Activated CD4-positive, alpha-beta T cell treated with anti-CD3 and anti-CD28 coated beads, Interleukin-2, amount 50 U/mL, for 1 hour (primary cell): ENCODE data around the gene NHEJ1.

Experiments used
- DNase-seq: peaks from one replicate; pipeline ENCODE4 v3.0.0-alpha.2; 2020

Gene NHEJ1

GRCh38 chr2:219165058-219165911 lies 4.7 kb upstream of the NHEJ1 start:
- no peak for DNase-seq

GRCh38 chr2:219163156-219163555 lies 2.5 kb upstream of the NHEJ1 start:
- no peak for DNase-seq

DNA sequence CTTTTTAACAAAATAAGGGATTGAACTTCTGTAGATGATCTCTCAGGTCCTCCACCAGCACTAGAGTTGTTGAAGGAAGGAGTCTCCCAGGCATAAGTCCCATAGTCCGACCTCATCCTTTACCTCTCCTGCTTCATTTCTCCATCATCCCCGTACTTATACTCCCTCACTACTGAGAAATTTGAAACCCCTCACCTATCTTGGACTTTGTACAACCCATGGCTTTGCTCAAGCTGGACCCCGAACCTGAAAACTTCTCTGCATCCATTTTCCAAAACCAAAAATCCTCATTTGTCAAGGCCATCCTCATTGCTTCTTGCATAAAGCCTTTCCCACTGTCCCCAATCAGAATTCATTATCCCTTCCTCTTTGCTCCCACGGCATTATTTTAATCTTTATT lies 482 bp upstream of the NHEJ1 start:
- no peak for DNase-seq

- DNase-seq: no peak
Observed at GRCh38 chr2:219159771-219160185, 837 bp downstream of the NHEJ1 start.

DNA sequence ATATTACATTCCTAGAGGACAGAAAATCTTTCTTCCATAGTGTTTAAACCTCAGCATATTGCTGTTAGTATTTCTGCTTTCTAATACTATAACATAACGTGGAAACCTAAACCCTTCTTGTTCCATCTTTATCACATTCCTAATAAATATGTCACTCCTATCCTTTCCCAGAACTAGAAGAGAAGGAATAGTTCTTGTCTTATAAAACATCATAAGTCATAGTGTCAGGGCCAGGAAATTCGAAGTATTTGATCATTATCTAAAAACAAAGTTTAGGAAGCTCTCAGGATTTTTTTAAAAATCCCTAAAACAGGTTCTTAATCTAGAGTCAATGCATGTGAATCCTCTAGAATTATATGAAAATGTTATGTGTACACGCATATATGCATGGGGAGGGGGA lies 2.0 kb downstream of the NHEJ1 start:
- no peak for DNase-seq

DNA sequence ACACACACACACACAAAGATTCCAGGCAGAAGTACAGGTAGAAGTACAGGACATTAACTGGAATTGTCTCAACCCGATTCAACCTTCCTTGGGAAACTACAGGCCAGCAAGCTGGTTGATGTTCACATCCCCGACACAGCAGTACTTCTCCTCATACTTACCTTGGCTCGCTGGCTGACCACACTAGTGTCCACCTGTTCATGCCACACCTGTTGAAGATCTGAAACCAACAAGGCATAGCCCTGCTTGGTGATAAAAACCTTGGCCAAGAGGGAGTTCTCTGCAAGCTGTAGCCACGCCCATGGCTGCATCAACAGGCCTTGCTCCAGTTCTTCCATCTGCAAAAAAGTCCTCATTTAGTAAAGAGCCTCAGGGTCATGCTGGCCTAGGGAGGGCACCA lies 2.6 kb downstream of the NHEJ1 start:
- DNase-seq: no peak

- DNase-seq: no peak
Observed at GRCh38 chr2:219157396-219157795, 3.2 kb downstream of the NHEJ1 start.

DNA sequence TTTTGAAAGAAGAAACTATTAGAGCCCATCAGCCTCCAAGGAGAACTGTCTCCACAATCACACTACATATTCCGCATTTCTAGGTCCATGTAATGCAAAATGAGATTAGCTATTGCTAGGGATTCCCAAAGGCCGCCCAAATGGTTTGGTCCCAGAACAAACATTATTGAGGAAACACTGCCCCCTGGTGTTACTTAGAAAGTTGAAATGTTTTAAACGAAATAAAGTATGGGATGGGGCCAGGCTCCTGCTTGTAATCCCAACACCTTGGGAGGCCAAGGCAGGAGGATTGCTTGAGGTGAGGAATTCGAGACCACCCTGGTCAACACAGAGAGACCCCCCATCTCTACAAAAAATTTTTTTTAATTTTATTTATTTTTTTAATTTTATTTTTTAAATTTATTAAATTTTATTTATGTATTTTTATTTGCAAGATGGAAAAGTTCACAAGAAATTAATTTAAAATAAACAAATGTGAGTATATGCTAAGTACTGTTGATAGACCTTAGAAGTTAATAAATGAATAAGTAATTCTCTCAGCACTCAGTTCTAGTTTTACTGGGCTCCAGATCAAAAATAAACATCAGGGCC lies 5.5 kb downstream of the NHEJ1 start:
- DNase-seq: peak; percentile 13

- no peak for DNase-seq
Observed at GRCh38 chr2:219149667-219150066, 10.9 kb downstream of the NHEJ1 start.

DNA sequence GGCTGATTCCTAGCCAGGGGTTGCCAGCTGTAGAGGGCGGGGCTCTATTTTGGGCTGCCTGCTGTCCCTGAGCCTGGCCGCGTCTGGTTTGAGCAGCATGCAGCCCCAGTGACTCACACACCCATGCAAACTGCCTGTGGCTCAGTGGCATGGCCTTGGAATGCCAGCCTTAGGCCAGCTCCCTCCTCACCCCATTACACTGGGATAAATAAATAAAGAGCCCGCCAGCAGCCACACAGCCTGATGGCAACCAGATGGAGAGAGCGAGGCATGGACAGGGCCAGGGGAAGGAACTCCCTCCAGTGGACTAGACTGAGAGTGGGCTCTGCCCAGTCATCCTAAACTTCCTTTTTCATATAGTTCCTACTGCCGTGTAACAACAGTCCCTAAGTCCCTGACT lies 18.3 kb downstream of the NHEJ1 start:
- DNase-seq: no peak

- no peak for DNase-seq
Observed at GRCh38 chr2:219140722-219141121, 19.9 kb downstream of the NHEJ1 start.

DNA sequence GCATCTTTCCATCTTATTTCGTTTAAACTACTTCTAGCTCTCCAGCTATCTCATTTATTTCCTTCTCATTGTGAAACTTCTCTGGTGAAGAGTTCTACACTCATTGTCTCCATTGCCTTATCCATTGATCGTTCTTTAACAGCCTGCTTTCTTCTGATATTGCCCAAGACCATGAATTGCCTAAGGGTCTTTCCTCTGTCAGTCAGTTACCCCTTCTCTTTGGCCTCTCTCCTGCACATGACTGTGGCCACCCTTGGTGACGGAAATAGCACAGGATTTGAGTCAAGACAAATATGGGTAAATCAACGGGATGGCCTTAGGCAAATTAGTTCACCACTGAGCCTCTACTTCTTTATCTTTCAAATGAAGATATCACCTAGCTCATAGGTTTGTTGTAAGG lies 26.6 kb downstream of the NHEJ1 start:
- DNase-seq: no peak

- DNase-seq: no peak
Observed at GRCh38 chr2:219131744-219132143, 28.9 kb downstream of the NHEJ1 start.

DNA sequence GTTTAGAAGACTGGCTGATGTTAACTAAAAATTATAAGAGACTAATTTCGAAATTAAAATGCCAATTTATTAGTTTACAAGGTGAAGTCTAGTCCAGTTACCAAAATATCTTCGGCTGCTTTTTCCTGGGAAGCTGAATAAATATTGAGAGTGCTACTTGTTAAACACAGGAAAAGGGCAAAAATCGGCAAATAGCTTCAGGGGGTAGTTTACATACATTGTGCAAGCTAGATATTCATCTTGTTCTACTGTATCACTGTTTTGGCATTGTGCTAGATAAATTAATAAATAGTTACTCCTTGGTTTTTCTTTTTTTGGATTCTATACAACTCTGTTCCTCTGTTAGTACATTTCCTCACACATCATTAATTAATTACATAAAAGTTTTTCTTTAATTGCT lies 29.3 kb downstream of the NHEJ1 start:
- DNase-seq: no peak

GRCh38 chr2:219129589-219129988 lies 31.0 kb downstream of the NHEJ1 start:
- no peak for DNase-seq

GRCh38 chr2:219128396-219128795 lies 32.2 kb downstream of the NHEJ1 start:
- DNase-seq: no peak

GRCh38 chr2:219127037-219127635 lies 33.5 kb downstream of the NHEJ1 start:
- no peak for DNase-seq

DNA sequence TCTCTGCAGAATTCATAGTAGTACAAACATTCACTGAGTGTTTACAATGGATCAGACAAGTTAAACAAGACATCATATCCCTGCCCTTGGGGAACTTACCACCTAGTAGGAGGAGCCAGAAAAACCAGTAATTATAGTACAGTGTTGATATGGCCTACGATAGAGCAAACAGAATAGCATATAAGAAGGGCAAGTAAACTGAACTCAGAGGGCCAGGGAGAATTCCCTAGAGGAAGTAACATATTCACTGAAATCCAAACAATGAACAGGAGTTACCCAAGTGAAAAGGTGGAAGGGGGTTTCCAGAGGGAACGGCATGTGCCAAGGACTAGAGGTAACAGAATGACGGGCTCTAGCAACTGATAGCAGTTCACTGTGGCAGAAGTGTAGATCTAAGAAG lies 34.1 kb downstream of the NHEJ1 start:
- DNase-seq: no peak

- DNase-seq: no peak
Observed at GRCh38 chr2:219125886-219126270, 34.7 kb downstream of the NHEJ1 start.

GRCh38 chr2:219125225-219125885 lies 35.3 kb downstream of the NHEJ1 start:
- no peak for DNase-seq

DNA sequence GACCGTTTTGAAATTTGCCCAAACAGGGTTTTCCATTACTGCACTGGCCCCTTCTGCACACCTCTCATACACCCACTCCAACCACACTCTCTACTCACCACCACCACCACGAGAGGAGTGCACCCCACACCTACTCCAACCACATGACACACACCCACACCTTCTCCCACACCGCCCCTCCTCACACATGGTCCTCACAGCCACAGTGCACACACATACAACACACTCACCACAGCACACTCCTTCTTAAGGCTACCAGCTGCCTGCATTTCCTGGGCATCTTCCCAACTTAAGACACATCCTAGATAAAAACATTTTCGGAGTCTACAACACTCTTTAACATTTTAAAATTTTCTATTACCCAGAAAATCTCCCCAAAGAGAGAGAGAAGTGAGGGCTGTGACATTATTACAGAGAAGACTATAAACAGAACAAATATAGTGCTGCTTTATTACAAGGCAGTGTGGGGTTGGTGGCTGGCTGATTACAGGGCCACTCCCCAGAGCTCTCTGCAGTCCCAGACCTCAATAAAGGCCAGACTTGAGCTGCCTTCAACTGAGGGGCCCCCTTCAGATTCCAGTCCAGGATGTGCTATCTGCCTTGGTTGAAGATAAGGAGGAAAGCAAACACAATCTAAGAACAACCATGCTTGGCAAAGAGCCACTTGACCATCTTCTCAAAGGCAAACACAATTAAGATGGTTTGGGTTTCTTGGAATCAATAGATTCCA lies 36.1 kb downstream of the NHEJ1 start:
- DNase-seq: no peak

GRCh38 chr2:219123356-219124135 lies 37.1 kb downstream of the NHEJ1 start:
- DNase-seq: no peak
